GM18909 (cell line): ENCODE results near the gene TMED6.
"Not testable (repeated sequence)": the region's sequence is repeated elsewhere in the genome, so short reads cannot be mapped to it uniquely, and the experiment has no call there.

Source experiments
- ATAC-seq: cut with Tn5 transposase; IDR thresholded peaks from one replicate; pipeline ENCODE4 v1.9.1; 2021; ENCODE audit warnings: mild to moderate bottlenecking; ENCODE audit not compliant: unreplicated experiment, poor library complexity

The TMED6 gene

DNA sequence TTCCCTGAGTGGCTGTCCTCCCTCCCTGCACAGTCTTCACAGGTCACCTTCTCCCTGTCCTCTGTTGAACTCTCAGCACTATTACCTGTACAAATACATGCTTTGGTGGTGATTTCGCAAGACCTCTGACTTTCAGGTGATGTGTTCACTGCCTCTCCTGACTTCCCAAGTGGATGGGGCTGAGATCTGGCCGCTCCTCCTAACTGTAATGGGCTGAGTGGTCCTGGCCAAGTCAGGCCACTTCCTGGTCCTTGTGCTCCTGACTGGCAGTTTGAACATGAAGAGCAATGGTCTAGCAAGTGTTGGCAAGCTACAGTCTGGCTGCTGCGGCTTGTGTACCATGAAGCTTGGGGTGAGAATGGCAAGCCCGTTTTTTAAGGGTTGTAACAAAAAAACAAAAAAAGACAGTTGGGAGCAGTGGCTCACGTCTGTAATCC is 11.7 kb upstream of the TMED6 start:
- ATAC-seq, result no peak

DNA sequence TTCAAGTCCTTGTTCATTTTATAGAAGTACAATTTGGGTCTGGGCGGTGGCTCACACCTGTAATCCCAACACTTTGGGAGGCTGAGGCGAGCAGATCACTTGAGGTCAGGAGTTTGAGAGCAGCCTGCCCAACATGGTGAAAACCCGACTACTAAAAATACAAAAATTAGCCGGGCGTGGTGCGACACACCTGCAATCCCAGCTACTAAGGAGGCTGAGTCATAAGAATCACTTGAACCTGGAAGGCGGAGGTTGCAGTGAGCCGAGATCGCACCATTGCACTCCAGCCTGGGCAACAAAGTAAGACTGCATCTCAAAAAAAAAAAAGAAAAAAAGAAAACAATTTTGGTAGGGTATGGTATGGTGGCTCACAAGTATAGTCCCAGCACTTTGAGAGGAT is 8.5 kb upstream of the TMED6 start:
- not testable (repeated sequence) for ATAC-seq

DNA sequence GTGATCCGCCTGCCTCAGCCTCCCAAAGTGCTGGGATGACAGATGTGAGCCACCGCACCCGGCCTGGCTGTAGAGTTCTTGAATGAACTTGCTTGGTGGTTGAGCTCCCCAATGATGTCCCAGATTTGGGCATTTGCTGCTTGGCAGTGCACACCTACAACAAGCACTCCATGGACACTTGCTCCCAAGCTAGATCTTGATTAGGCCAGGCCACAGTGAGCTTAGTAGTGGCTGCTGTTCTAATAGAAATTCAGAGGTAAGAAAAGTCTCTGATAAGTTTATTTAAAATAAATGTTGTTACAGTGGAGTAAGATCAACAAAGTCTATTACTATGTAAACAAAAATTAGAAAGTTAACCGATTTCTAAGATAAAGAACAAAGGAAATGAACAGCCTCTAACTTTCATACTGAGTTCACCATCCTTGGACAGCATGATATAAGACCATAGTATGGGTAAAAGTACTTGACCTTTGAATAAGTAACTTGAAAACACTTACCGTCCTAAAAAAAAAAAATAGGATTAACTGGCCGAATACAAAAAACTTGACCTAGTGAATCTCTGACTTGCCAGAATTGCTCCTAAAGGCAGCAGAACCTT is 951 bp downstream of the TMED6 start:
- ATAC-seq, result no peak

DNA sequence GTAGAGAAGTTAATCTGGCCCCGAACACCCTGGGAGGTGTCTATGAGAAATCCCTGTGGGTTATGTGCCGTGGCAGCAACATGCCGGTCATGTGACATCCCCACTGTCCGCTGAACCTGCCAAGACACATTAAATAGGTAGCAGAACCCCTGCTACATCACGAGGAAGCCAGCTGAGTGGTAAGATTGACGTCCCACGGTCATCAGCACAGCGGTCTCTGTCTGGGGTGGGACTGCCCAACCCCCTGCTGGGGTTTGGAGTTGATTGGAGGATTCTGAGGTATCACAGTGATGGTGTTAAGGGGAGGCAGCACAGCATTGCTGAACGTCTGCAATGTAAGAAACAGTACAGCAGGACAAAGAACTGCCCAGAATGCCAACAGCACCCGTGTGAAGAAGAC is 2.0 kb downstream of the TMED6 start:
- ATAC-seq, result no peak

DNA sequence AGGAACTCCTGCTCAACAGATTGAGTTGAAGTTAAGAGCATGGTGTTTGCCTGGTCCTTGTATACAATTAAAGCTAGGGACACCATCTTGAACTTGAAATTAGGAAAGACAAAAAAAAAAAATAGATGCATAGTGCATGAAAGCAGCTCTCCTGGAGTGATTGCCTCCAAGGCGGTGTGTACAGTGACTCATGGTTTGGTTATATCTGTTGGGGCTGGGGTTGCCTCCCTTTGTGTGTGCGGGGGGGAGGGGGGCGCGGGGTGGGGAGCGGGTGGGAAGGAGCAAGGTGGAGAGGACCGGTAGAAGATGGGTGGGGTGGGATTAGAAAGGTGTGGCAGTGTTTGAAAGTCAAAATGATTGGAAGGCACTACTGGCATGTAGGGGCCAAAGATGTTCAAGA is 3.4 kb downstream of the TMED6 start:
- ATAC-seq, result no peak

DNA sequence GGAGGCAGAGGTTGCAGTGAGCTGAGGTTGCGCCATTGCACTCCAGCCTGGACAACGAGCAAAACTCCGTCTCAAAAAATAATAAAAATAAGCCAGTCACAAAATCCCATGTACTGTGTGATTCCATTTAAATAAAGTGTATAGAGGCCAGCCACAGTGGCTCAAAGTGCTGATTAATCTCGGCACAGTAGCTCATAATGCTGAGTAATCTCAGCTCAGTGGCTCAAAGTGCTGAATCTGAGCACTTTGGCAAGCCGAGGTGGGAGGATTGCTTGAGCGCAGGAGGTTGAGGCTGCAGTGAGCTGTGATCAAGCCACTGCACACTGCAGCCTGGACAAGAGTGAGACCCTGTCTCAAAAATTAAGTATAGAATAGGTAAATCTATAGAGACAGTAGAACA is 4.9 kb downstream of the TMED6 start:
- no peak for ATAC-seq

DNA sequence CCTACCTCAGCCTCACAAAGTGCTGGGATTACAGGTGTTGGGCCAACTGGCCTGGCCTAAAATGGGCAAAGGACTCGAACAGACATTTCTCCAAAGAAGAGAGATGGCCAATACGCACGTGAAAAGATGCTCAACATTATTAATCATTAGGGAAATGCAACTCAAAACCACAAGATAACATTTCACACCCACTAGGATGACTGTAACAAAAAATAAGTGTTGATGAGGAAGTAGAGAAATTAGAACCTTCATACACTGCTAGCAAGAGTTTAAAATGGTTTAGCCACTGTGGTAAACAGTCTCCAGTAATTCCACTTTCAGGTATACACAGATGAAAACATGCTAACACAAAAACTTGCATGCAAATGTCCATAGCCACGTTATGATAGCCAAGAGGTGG is 5.7 kb downstream of the TMED6 start:
- ATAC-seq, result no peak

DNA sequence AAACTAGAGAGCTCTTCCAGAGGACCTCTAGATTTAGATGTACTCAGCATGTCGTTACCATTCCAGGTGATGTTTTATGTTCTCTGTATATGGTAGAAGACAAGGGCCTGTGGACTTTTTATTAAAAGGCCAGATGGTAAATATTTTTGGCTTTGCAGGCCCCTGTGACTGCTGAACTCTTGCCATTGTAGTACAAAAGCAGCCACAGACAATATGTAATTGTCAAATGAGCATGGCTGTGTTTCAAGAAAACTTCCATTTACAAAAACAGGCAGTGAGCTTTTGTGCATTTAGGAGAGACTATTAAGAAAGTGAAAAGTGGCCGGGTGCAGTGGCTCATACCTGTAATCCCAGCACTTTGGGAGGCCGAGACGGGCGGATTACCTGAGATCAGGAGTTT is 7.4 kb downstream of the TMED6 start:
- ATAC-seq, result no peak

DNA sequence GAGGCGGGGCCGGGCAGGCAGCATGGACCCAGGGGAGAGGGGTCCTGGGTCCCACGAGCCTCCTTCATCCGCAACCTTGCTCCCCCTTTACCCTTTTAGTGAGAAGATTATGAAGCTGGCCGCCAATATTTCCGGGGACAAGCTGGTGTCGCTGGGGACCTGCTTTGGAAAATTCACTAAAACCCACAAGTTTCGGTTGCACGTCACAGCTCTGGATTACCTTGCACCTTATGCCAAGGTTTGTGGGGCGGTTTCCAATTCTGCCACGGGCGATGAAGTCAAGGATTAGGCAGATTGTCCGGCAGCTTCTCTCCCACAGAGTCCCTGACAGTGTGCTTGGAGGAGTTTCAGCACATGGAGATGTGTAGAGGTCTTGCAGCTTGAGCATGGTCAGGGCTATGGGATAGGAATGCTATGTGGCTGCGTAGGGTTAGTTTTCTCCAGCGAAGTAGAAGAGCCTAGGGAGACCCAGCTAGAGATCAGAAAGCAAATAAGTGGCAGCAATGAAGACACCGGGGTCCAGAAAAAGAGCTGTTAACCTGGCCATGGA is 11.4 kb downstream of the TMED6 start:
- ATAC-seq, result no peak

DNA sequence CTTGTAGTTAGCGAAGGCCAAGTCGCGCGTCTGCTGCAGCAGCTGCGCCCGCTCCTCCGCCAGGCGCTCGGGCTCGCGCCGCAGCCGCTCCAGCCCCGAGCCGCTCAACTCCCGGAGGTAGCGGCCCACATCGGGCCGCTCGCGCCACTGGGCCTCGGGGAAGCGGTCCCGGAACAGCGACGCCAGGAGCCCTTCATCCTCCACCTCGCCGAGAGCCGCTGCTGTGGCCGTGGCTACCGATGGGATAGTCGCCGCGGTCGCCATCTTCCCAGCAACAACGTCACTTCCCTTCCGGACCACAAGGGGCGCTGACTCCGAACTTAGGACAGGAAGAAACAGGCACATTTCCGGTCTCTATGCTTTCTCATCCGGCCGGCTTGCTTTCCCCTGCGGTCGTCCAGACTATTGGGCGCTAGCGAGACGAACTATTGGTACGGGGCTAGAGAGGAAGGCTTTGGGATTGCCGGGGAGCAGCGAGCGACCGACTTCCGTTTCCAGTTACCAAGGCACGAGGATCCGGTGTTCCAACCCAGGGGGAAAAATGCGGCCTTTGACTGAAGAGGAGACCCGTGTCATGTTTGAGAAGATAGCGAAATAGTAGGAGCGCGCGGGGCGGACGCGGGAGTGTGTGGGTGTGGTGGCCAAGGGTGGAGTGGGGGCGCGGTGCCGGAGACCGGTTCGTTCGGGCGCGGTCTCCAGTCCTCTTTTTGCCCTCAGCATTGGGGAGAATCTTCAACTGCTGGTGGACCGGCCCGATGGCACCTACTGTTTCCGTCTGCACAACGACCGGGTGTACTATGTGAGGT is 12.1 kb downstream of the TMED6 start, which contains the start of the genes COG8 and NIP7:
TSS of gene COG8 (minus strand) at position 276 of the 806 bp plus-strand sequence. CDS start at position 264, 12 bp downstream.
TSS of gene NIP7 (plus strand) at position 484 of the 806 bp plus-strand sequence. CDS start at position 542, 58 bp downstream.
- ATAC-seq, result peak; percentile 89

DNA sequence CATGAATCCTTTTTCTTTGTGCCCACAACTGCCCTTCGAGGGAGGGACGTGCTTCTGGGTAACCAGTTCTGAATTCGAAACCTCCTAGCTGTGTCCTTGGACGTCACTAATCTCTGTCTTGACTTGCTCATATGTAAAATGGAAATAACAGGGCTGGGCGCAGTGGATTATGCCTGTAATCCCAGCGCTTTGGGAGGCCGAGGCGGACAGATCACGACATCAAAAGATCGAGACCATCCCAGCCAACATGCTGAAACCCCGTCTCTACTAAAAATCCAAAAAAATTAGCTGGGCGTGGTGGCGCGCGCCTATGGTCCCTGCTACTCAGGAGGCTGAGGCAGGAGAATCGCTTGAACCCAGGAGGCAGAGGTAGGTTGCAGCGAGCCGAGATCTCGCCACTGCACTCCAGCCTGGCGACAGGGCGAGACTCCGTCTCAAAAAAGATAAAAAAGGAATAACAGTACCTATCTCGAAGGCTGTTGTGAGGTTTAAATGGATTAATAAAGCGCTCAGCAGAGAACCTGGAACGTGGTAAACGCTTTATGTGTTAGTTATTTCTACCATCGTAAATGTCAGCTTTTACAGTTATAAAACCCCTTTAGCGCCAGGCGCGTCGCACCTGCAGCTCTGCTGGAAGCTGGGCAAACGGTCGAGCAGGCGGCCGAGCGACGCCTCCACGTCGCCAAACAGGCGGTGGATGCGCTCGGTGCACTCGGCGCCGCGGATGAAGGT is 12.9 kb downstream of the TMED6 start:
- no peak for ATAC-seq

DNA sequence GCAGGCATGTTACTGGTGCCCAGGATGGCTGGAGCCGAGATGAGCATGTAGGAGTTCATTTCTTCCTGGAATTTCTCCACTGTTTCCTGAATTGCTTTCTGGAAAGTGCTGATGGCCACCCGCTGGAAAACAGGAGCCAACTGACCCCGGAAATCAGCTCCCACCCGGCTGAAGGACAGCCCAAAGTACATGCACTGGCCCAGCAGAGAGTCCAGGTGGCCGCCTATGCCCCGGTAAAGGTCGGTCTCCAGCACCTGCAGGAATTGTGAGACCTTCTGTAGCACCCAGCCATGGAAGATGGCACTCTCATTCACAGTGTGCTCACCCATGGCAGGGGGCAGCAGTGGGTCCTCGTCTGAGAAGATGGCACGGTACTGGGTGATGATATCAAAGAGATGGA is 16.9 kb downstream of the TMED6 start:
- ATAC-seq, result no peak

DNA sequence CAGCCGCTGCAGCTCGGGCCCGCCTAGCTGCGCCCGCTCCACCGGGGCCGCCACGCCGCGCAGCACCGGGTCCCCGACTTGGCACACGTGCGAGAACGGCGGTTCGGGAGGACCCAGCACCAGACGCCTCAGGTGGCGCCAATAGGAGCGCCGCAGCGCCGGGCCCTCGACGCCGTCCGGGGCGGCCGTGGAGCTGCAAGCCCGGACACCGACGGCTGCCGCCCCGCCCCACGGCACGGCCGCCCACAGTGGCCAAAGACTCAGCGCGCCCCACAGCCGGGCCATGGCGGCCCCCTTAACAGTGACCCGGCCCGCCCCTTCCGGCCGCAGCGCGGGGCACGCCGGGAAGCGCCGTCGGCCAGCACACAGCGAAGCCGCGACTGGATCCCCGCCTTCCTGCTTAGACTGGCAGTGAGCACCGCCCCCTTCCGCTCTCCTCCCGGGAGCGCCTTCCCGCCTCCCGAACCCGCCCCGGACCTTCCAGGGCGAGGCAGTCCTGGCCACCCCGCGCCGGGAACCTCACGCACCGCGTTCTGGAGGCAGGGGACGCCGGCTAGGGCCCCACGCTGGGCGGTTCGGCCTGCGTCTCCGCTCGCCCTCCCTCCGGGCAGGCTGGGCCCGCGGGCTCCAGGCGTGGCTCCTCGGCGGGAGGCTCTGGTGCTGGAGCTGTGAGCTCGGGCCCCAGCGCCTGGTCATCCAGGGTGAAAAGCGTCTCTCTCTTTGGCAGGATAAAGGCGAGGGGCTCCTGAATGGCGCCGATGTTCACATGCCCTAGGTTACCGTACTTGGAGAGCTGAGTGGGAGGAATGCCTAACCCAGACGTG is 21.1 kb downstream of the TMED6 start, which contains the start of gene PDF:
TSS of gene PDF (minus strand) at position 303 of the 824 bp plus-strand sequence. CDS start at position 285, 18 bp downstream.
- peak; percentile 95 for ATAC-seq

DNA sequence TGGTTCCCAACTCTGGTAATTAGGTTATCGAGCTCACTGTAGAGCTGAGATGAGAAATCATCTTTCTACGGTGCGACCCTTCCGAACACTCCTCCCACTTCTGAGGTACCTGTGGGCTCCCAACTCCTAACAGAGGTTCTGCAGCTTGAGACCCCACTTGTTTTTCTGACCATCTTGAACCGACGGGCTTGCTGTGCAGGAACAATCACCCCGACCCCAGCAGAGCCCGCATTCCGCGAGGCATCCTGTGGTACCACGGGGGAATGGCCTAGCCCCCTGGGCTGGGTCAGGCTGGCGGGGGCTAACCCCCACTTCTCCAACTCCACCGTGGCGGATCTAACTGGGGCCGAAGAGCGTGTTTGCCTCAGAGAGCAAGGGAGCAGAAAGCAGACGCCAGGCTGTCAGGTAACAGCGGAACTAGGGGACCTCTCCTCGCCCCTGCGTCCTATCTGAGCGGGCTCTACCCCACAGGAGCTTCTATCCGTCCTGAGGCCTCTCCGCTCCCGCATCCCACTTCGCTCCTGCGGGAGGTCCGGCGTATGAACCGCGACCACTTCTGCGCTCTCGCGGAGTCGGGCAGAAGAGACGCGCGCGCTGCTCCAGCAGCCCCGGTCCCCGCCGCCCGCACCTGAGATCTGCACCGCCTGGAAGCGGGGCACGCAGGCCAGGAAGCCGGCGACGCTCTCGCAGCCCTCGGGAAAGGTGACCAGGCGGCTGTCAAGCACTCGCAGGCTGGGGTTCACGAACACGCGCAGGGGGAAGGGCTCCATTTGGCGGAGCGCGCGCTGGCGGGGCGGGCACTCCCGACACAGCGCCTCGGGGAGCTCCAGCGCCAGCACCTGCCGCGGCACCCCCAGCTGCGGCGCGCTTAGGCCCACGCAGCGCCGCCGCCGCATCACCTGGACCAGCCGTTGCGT is 22.0 kb downstream of the TMED6 start:
- peak; percentile 44 for ATAC-seq

DNA sequence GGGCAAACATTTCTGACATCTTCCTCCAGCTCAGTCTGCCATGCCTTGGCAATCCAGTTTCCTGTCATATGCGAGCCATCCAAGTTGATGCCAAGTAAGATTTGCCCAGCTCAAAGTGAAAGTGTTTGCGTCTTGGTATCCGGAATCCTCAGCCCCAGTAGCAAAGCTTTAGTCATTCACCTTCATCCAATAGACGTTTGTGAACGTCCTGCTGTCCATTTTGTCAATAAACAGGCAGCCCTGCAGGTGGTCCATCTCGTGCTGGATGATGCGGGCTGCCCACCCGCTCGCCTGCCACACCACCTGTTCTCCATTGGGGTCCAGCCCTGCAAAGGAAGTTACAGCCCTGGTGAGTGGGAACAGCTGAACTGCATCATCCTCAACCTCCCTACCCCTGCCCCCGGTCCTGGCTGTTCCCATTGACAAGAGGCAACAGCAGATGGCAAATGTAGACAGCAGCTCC is 22.7 kb downstream of the TMED6 start:
- no peak for ATAC-seq

DNA sequence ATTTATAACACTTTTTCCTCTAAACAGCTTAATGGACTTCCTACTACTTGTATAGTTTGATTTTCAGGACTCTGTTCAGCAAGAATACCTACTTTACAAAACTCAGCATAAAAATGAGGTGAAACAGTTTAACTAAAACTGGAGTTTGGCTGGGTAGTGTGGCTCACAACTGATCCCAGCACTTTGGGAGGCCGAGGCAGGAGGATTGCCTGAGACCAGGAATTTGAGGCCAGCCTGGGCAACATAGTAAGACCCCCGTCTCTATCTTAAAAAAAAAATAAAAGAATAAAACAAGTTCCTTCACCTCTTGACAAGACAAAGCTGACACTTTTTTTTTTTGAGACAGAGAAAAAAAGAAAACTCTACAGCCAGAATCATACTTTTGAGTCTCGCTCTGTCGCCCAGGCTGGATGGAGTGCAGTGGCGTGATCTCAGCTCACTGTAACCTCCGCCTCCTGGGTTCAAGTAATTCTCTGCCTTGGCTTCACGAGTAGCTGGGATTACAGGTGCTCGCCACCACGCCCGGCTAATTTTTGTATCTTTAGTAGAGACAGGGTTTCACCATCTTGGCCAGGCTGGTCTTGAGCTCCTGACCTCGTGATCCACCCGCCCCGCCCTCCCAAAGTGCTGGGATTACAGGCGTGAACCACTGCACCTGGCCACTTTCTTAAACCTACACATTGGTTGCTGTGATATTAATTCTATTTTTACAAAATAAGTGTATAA is 23.8 kb downstream of the TMED6 start:
- no peak for ATAC-seq

DNA sequence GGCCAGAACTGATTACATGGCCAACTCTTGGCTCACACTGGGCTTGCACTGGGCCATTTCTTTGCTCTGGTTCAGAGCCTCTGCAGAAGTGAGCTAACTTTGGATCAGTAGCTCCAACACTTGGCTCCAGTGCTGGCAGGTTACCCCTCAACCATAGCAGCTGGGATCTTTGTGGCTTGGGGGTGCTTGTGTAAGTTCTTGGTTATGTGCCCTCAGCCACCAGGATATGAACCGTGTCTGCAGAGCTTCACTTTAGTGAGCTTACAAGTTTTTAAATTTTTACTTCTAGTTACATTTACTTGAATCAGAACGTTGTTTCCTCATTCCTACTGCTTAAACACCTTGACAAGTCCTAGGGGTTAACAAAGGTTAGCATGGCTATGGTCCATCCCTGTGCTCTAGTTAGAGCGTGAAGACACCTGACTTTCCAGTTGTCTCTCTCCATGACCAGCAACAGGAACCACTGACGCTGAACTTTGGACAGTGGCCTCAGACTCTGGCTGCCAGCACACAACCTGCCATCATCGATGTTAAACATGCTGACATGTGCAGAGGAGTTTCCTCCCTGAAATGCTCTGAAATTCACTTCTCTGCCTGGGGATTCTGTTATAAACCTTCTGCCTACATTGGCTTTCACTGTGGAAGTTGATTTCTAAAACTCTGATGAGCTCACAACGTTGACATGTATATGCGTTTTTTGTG is 25.3 kb downstream of the TMED6 start:
- no peak for ATAC-seq
